H1 (cell line): ENCODE measurements around the gene SENP3. TPM values are rescaled to one million over a fixed set of nuclear protein-coding genes. Genes with fewer than 3 reads are reported as not detected.

ENCODE experiments used
- CBX8 ChIP-seq: fragments of 300-800, 300-1000 bp; sonication (generic); IDR thresholded peaks from 2 replicates; pipeline ENCODE4 v1.7.1; 2016; ENCODE audit warnings: low read depth, low read length, borderline replicate concordance
- EZH2 ChIP-seq: fragments of 200-600 bp; sonication (generic); IDR thresholded peaks from 2 replicates; pipeline ENCODE4 v1.7.1; 2012; ENCODE audit warnings: low read depth, mild to moderate bottlenecking, moderate library complexity, low read length, inconsistent platforms; ENCODE audit not compliant: severe bottlenecking
- GABPA ChIP-seq: IDR thresholded peaks from 2 replicates; pipeline ENCODE4 v1.6.1; 2011; ENCODE audit warnings: mild to moderate bottlenecking, low read length, moderate library complexity, borderline replicate concordance; ENCODE audit not compliant: insufficient read depth
- GTF2F1 ChIP-seq: IDR thresholded peaks from 2 replicates; pipeline ENCODE4 v1.6.1; 2012; ENCODE audit warnings: low read depth, low read length, improper control_type of control experiment, borderline replicate concordance
- KDM4A ChIP-seq: IDR thresholded peaks from one replicate; pipeline ENCODE4 v1.7.1; 2012; ENCODE audit warnings: low read depth, mild to moderate bottlenecking, moderate library complexity, low read length, inconsistent platforms; ENCODE audit not compliant: severe bottlenecking
- RBBP5 ChIP-seq: IDR thresholded peaks from 2 replicates; pipeline ENCODE4 v1.7.1; 2012; ENCODE audit warnings: low read depth, mild to moderate bottlenecking, inconsistent platforms, low read length, moderate library complexity, borderline replicate concordance
- SIRT6 ChIP-seq: IDR thresholded peaks from one replicate; pipeline ENCODE4 v1.7.1; 2012; ENCODE audit warnings: low read length, inconsistent platforms
- SP2 ChIP-seq: IDR thresholded peaks from 2 replicates; pipeline ENCODE4 v1.6.1; 2012; ENCODE audit warnings: mild to moderate bottlenecking, low read length, inconsistent platforms
- SP4 ChIP-seq: IDR thresholded peaks from 2 replicates; pipeline ENCODE4 v1.6.1; 2012; ENCODE audit warnings: low read length, inconsistent platforms
- TAF7 ChIP-seq: optimal IDR thresholded peaks from 2 replicates; pipeline ENCODE3; 2011; ENCODE audit warnings: low read depth, mild to moderate bottlenecking, inconsistent platforms, low read length, moderate library complexity, borderline replicate concordance
- polyA plus RNA-seq, 7 experiments: library from polyadenylated mRNA; depleted of rRNA in 3 of 7; stranded (reverse) in 5 of 7; unstranded in 2 of 7; fragments of >200 nt in 5 of 7; fragments of 200-250 nt in 2 of 7; gene quantifications; 1 replicate in 5 of 7; 2 replicates in 1 of 7; 4 replicates in 1 of 7; pipeline versions ENCODE4 v1.2.1 to v1.2.3, GENCODE V29; 2011 to 2013; ENCODE audit warnings: missing spikeins in 2 of 7, mixed read lengths in 2 of 7
- total RNA-seq: library from RNA; stranded (reverse); fragmentation: NEBNext Ultra II Directional; extraction: Animal tissue kit (Norgen Biotek cat#: 25700); gene quantifications from 2 replicates; pipeline ENCODE4 v1.2.1, GENCODE V29; 2021
- TF ChIP-seq, protein P1 (sequence below): fragments of 300-600 bp; sonication (generic); IDR thresholded peaks from 2 replicates; pipeline ENCODE4 v1.7.1; 2012; ENCODE audit warnings: low read length, moderate library complexity, mild to moderate bottlenecking, inconsistent platforms; ENCODE audit not compliant: insufficient replicate concordance

Gene SENP3
- total and polyA plus RNA-seq, 2 of the 8 experiments (the other 6 are each of a cell fraction or from before 2014, with no cell fraction given) = 86.2 to 129 TPM

DNA sequence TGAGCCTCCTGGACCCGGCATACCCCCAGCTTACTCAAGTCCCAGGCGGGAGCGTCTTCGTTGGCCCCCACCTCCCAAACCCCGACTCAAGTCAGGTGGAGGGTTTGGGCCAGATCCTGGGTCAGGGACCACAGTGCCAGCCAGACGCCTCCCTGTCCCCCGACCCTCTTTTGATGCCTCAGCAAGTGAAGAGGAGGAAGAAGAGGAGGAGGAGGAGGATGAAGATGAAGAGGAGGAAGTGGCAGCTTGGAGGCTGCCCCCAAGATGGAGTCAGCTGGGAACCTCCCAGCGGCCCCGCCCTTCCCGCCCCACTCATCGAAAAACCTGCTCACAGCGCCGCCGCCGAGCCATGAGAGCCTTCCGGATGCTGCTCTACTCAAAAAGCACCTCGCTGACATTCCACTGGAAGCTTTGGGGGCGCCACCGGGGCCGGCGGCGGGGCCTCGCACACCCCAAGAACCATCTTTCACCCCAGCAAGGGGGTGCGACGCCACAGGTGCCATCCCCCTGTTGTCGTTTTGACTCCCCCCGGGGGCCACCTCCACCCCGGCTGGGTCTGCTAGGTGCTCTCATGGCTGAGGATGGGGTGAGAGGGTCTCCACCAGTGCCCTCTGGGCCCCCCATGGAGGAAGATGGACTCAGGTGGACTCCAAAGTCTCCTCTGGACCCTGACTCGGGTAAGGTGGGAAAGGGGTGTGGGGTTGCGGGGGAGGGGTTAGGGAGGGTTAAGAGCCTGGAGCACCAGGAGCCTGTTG is 1.6 kb downstream of the SENP3 start (continued):
- TF ChIP-seq, protein P1, sequence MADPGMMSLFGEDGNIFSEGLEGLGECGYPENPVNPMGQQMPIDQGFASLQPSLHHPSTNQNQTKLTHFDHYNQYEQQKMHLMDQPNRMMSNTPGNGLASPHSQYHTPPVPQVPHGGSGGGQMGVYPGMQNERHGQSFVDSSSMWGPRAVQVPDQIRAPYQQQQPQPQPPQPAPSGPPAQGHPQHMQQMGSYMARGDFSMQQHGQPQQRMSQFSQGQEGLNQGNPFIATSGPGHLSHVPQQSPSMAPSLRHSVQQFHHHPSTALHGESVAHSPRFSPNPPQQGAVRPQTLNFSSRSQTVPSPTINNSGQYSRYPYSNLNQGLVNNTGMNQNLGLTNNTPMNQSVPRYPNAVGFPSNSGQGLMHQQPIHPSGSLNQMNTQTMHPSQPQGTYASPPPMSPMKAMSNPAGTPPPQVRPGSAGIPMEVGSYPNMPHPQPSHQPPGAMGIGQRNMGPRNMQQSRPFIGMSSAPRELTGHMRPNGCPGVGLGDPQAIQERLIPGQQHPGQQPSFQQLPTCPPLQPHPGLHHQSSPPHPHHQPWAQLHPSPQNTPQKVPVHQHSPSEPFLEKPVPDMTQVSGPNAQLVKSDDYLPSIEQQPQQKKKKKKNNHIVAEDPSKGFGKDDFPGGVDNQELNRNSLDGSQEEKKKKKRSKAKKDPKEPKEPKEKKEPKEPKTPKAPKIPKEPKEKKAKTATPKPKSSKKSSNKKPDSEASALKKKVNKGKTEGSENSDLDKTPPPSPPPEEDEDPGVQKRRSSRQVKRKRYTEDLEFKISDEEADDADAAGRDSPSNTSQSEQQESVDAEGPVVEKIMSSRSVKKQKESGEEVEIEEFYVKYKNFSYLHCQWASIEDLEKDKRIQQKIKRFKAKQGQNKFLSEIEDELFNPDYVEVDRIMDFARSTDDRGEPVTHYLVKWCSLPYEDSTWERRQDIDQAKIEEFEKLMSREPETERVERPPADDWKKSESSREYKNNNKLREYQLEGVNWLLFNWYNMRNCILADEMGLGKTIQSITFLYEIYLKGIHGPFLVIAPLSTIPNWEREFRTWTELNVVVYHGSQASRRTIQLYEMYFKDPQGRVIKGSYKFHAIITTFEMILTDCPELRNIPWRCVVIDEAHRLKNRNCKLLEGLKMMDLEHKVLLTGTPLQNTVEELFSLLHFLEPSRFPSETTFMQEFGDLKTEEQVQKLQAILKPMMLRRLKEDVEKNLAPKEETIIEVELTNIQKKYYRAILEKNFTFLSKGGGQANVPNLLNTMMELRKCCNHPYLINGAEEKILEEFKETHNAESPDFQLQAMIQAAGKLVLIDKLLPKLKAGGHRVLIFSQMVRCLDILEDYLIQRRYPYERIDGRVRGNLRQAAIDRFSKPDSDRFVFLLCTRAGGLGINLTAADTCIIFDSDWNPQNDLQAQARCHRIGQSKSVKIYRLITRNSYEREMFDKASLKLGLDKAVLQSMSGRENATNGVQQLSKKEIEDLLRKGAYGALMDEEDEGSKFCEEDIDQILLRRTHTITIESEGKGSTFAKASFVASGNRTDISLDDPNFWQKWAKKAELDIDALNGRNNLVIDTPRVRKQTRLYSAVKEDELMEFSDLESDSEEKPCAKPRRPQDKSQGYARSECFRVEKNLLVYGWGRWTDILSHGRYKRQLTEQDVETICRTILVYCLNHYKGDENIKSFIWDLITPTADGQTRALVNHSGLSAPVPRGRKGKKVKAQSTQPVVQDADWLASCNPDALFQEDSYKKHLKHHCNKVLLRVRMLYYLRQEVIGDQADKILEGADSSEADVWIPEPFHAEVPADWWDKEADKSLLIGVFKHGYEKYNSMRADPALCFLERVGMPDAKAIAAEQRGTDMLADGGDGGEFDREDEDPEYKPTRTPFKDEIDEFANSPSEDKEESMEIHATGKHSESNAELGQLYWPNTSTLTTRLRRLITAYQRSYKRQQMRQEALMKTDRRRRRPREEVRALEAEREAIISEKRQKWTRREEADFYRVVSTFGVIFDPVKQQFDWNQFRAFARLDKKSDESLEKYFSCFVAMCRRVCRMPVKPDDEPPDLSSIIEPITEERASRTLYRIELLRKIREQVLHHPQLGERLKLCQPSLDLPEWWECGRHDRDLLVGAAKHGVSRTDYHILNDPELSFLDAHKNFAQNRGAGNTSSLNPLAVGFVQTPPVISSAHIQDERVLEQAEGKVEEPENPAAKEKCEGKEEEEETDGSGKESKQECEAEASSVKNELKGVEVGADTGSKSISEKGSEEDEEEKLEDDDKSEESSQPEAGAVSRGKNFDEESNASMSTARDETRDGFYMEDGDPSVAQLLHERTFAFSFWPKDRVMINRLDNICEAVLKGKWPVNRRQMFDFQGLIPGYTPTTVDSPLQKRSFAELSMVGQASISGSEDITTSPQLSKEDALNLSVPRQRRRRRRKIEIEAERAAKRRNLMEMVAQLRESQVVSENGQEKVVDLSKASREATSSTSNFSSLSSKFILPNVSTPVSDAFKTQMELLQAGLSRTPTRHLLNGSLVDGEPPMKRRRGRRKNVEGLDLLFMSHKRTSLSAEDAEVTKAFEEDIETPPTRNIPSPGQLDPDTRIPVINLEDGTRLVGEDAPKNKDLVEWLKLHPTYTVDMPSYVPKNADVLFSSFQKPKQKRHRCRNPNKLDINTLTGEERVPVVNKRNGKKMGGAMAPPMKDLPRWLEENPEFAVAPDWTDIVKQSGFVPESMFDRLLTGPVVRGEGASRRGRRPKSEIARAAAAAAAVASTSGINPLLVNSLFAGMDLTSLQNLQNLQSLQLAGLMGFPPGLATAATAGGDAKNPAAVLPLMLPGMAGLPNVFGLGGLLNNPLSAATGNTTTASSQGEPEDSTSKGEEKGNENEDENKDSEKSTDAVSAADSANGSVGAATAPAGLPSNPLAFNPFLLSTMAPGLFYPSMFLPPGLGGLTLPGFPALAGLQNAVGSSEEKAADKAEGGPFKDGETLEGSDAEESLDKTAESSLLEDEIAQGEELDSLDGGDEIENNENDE = no peak
- TF ChIP-seq KDM4A (no peak), SP2 (no peak), GTF2F1 (no peak), SIRT6 (no peak), RBBP5 (no peak), SP4 (no peak), TAF7 (no peak), GABPA (no peak), CBX8 (no peak), EZH2 (no peak)
